SU-DHL-6 (cell line): Measurements from ENCODE around the gene MBP.

Source experiments
- CTCF ChIP-seq: fragments of 200-600 bp; sonication (generic); IDR thresholded peaks from one replicate; pipeline ENCODE4 v1.5.1; 2017; ENCODE audit warnings: antibody characterized with exemption, mild to moderate bottlenecking, low read length, moderate library complexity; ENCODE audit not compliant: insufficient read depth, poor library complexity, severe bottlenecking
- EZH2phosphoT487 ChIP-seq: fragments of 200-600 bp; sonication (generic), shearing (Covaris generic); conservative IDR thresholded peaks from 2 replicates; pipeline ENCODE4 v1.6.1; 2018; ENCODE audit warnings: mild to moderate bottlenecking, antibody characterized with exemption, low read length, moderate library complexity, mixed read lengths

- TF ChIP-seq CTCF (no peak), EZH2phosphoT487 (no peak)
Measured at GRCh38 chr18:77003316-77003715, 129.3 kb downstream of the MBP start.
